ENCODE data around the gene CDH4. TPM values are rescaled to one million over a fixed set of nuclear protein-coding genes. Genes with fewer than 3 reads are reported as not detected.

The CDH4 gene
- total and polyA plus RNA-seq, 2 donors (not counting 3 experiments of a cell fraction or from before 2014, with no cell fraction given) = 0.17 to 0.51 TPM

DNA sequence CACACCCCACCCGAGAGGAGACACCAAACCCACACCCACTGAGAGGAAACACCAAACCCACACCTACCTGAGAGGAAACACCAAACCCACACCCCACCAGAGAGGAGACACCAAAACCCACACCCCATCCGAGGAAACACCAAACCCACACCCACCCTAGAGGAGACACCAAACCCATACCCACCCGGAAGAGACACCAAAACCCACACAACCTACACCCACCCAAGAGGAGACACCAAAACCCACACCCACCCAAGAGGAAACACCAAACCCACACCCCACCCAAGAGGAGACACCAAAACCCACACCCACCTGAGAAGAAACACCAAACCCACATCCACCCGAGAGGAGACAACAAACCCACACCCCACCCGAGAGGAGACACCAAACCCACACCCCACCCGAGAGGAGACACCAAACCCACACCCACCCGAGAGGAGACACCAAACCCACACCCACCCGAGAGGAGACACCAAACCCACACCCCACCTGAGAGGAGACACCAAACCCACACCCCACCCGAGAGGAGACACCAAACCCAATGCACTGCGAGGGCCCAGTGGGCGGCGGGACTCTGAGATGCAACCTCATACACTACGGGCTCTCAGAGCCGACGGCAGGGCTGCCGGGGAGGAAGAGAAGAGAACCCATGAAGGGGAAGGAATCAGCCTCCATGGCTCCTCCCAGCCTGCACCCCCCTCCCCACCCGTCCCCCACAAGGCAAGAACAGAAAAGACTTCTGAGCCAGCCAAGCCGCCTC, 730.3 kb downstream of the CDH4 start:
- no peak overlapping the region for H2AFZ ChIP-seq (ENCODE audit: low read depth, low read length)
- FAIRE-seq (no peak), DNase-seq (ENCODE audit: low read depth, low spot score) (no peak)
- no TSS peak for BruUV-seq (replicated peaks)
- TF ChIP-seq JUN (IDR thresholded peaks at IDR 0.05; ENCODE audit: borderline replicate concordance, insufficient read depth, insufficient read length, low read depth) (no peak), POLR2AphosphoS5 (IDR thresholded peaks at IDR 0.05; ENCODE audit: insufficient read depth, low read depth, low read length) (no peak), FOS (IDR thresholded peaks at IDR 0.05; ENCODE audit: borderline replicate concordance, insufficient read depth, low read length) (no peak), GATA2 (IDR thresholded peaks at IDR 0.05; ENCODE audit: insufficient read depth, insufficient read length, low read depth, low read length) (no peak), MAX (IDR thresholded peaks at IDR 0.05; ENCODE audit: insufficient read depth, insufficient read length) (no peak), EZH2 (IDR thresholded peaks at IDR 0.05; ENCODE audit: borderline replicate concordance, low read depth, low read length, severe bottlenecking) (no peak)
- dilution Hi-C loops (cut with MboI; ENCODE audit: extremely low pct_ligation_motif_present, low sequenced_read_pairs) (no loop called here), intact Hi-C loops (cut with micrococcal nuclease) (no loop called here)
- H3K4me3 ChIP-seq (replicated peaks in 1 of 3; ENCODE audit: insufficient read depth in 1 of 3, low read depth in 1 of 3, low read length in 3 of 3) = no peak overlapping the region
- no peaks in the 10 kb centered on the region for H3K9me1 ChIP-seq (replicated peaks; ENCODE audit: control insufficient read depth, extremely low read depth, insufficient read depth, low read length)
- no peaks in the 10 kb centered on the region for H3K4me1 ChIP-seq (ENCODE audit: control insufficient read depth, extremely low read depth, insufficient read depth, low read length)
- no peak overlapping the region for H3K9ac ChIP-seq (replicated peaks; ENCODE audit: extremely low read depth, insufficient read depth, low read length)
- no peaks in the 10 kb centered on the region for H3K9me3 ChIP-seq (replicated peaks; ENCODE audit: control insufficient read depth, insufficient read depth, low read length)
- POLR2A ChIA-PET = no interaction called here
- H3K27ac ChIP-seq (ENCODE audit: insufficient read depth, low read depth, low read length) = no peak overlapping the region
- H3K36me3 ChIP-seq (ENCODE audit: control insufficient read depth in 2 of 2, extremely low read depth in 1 of 2, insufficient read depth in 2 of 2, low read length in 2 of 2) = peaks cover 0 to 4% of the 10 kb centered on the region in 2 experiments
- no peak overlapping the region for H3K4me2 ChIP-seq (ENCODE audit: insufficient read depth, low read length)
- no peaks in the 10 kb centered on the region for H3K27me3 ChIP-seq (ENCODE audit: control insufficient read depth in 2 of 2, insufficient read depth in 2 of 2, low read length in 2 of 2)
- CTCF ChIA-PET = no interaction called here
- H3K79me2 ChIP-seq (ENCODE audit: control insufficient read depth, insufficient read depth, low read length) = no peaks in the 10 kb centered on the region
- no peaks in the 10 kb centered on the region for H4K20me1 ChIP-seq (replicated peaks; ENCODE audit: control insufficient read depth, extremely low read depth, insufficient read depth, low read length)

DNA sequence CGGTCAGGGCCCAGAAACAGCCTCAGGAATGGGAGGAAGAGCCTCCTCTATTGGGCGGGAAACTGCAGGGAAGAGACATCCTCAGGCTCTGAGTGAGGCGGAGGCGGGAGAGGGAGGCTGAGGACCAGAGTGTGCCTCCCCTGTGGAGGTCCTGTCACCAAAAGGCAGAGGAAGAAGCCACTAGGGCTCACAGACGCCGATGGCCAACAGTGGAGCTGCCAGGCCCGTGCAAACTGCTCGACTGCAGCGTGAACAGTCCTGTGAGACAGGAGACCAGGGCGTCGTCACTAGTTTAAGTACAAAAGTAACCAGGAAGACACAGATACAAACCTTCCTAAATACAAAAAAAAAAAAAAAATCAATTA, 730.9 kb downstream of the CDH4 start:
- FAIRE-seq (no peak), DNase-seq (ENCODE audit: low read depth, low spot score) (no peak)
- Histone ChIP-seq H3K27me3 (ENCODE audit: control insufficient read depth in 2 of 2, insufficient read depth in 2 of 2, low read length in 2 of 2) (no peaks in the 10 kb centered on the region), H2AFZ (ENCODE audit: low read depth, low read length) (no peak overlapping the region), H3K27ac (ENCODE audit: insufficient read depth, low read depth, low read length) (no peak overlapping the region), H3K4me2 (ENCODE audit: insufficient read depth, low read length) (no peak overlapping the region), H3K36me3 (ENCODE audit: control insufficient read depth in 2 of 2, extremely low read depth in 1 of 2, insufficient read depth in 2 of 2, low read length in 2 of 2) (peaks cover 0 to 4% of the 10 kb centered on the region in 2 experiments), H3K4me3 (replicated peaks in 1 of 3; ENCODE audit: insufficient read depth in 1 of 3, low read depth in 1 of 3, low read length in 3 of 3) (no peak overlapping the region), H3K9me3 (replicated peaks; ENCODE audit: control insufficient read depth, insufficient read depth, low read length) (no peaks in the 10 kb centered on the region), H4K20me1 (replicated peaks; ENCODE audit: control insufficient read depth, extremely low read depth, insufficient read depth, low read length) (no peaks in the 10 kb centered on the region), H3K9ac (replicated peaks; ENCODE audit: extremely low read depth, insufficient read depth, low read length) (no peak overlapping the region), H3K4me1 (ENCODE audit: control insufficient read depth, extremely low read depth, insufficient read depth, low read length) (no peaks in the 10 kb centered on the region), H3K79me2 (ENCODE audit: control insufficient read depth, insufficient read depth, low read length) (no peaks in the 10 kb centered on the region), H3K9me1 (replicated peaks; ENCODE audit: control insufficient read depth, extremely low read depth, insufficient read depth, low read length) (no peaks in the 10 kb centered on the region)
- BruUV-seq (replicated peaks) = no TSS peak
- ChIA-PET CTCF (no interaction called here), POLR2A (no interaction called here)
- intact Hi-C loops (cut with micrococcal nuclease) = no loop called here
- TF ChIP-seq POLR2AphosphoS5 (IDR thresholded peaks at IDR 0.05; ENCODE audit: insufficient read depth, low read depth, low read length) (no peak), MYC (IDR thresholded peaks at IDR 0.05; ENCODE audit: low read depth, low read length) (no peak), CTCF (IDR thresholded peaks at IDR 0.05; ENCODE audit: extremely low read depth in 1 of 2, insufficient read depth in 1 of 2, low read depth in 1 of 2, low read length in 2 of 2) (no peak), FOS (IDR thresholded peaks at IDR 0.05; ENCODE audit: borderline replicate concordance, insufficient read depth, low read length) (no peak), GATA2 (IDR thresholded peaks at IDR 0.05; ENCODE audit: insufficient read depth, insufficient read length, low read depth, low read length) (no peak), MAX (IDR thresholded peaks at IDR 0.05; ENCODE audit: insufficient read depth, insufficient read length) (no peak), POLR2A (IDR thresholded peaks at IDR 0.05; ENCODE audit: low read depth, low read length) (no peak), EZH2 (IDR thresholded peaks at IDR 0.05; ENCODE audit: borderline replicate concordance, low read depth, low read length, severe bottlenecking) (no peak), JUN (IDR thresholded peaks at IDR 0.05; ENCODE audit: borderline replicate concordance, insufficient read depth, insufficient read length, low read depth) (no peak)
- dilution Hi-C loops (cut with MboI; ENCODE audit: extremely low pct_ligation_motif_present, low sequenced_read_pairs) = no loop called here

All from endothelial cell of umbilical vein (primary cell).